Measurements from ENCODE around the gene MYO1A. TPM values are rescaled to one million over a fixed set of nuclear protein-coding genes. Genes with fewer than 3 reads are reported as not detected.
A peak's percentile ranks its signal among the peaks of the same experiment; 100 is the strongest.
"Not testable (repeated sequence)": the region's sequence is repeated elsewhere in the genome, so short reads cannot be mapped to it uniquely, and the experiment has no call there.

Gene MYO1A
- total and polyA plus RNA-seq, 12 donors = 0.01 to 0.08 TPM; not detected in 10

DNA sequence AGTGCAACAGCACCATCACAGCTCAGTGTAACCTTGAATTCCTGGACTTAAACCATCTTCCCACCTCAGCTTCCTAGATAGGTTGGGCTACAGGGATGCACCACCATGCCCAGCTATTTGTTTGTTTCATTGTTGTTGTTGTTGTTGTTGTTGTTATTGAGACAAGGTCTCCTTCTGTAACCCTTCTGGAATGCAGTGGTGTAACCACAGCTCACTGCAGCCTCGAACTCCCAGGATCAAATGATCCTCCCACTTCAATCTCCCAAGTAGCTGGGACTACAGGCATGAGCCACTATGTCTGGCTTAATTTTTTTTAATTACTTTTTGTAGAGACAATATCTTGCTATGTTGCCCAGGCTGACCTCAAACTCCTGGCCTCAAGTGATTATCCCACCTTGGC lies 29.9 kb upstream of the MYO1A start:
- peaks cover 0 to 22% (median 17%) of the 10 kb centered on the region in 9 donors for H3K4me1 ChIP-seq
- intact Hi-C loops (cut with DNase I) = no loop called here

GRCh38 chr12:57078519-57079404 lies 28.8 kb upstream of the MYO1A start, which contains the start of gene NEMP1:
TSS of gene NEMP1 (minus strand) at chr12:57078791. CDS start at chr12:57078745, 46 bp downstream.
- intact Hi-C loops (cut with DNase I) = no loop called here
- Histone ChIP-seq H3K9me3 (no peaks in the 10 kb centered on the region), H3K4me1 (peaks cover 0 to 22% (median 17%) of the 10 kb centered on the region in 9 donors), H3K36me3 (peaks cover 0 to 8% (median 0%) of the 10 kb centered on the region in 9 donors), H3K4me3 (peak within 1 kb of the TSS; percentile 43 to 87 (median 73)), H3K27ac (peak within 1 kb of the TSS; percentile 5 to 90 (median 84)), H3K27me3 (no peaks in the 10 kb centered on the region)
- WGBS, 2 donors = 0% methylated on average over 35 to 39 of the region's 39 CpGs
- ATAC-seq (peak; percentile 100), DNase-seq (peak; percentile 89 to 98)
- TF ChIP-seq CTCF (IDR thresholded peaks at IDR 0.05) = no peak

More for the DNA sequence above, 29.9 kb upstream of the MYO1A start:
- ATAC-seq = no peak
- no peak for DNase-seq
- no peak for TF ChIP-seq CTCF (IDR thresholded peaks at IDR 0.05)
- WGBS, 2 donors = 85 to 92% methylated on average over 1 of the region's 1 CpG
- peaks cover 0 to 8% (median 0%) of the 10 kb centered on the region in 9 donors for H3K36me3 ChIP-seq
- H3K4me3 ChIP-seq = no peak overlapping the region
- H3K9me3 ChIP-seq = no peaks in the 10 kb centered on the region
- H3K27ac ChIP-seq = peak overlapping the region in 4 of 10 donors; percentile 85 to 90 (median 87)
- H3K27me3 ChIP-seq = no peaks in the 10 kb centered on the region

- not testable (repeated sequence) for H3K27ac ChIP-seq, H3K9me3 ChIP-seq, H3K27me3 ChIP-seq, DNase-seq, H3K4me3 ChIP-seq, ATAC-seq
- Histone ChIP-seq H3K36me3 (peaks cover 0 to 40% (median 7%) of the 10 kb centered on the region in 9 donors), H3K4me1 (peaks cover 0 to 23% (median 13%) of the 10 kb centered on the region in 9 donors)
- WGBS, 2 donors = 97 to 99% methylated on average over 6 of the region's 6 CpGs
- intact Hi-C loops (cut with DNase I) = loop anchor here in 1 of 10 donors (5.0 kb wide), 1 partner anchor 108 kb away; no protein-coding TSS in a partner anchor
Measured at GRCh38 chr12:57073566-57074450, 23.9 kb upstream of the MYO1A start.

- H3K36me3 ChIP-seq = peaks cover 0 to 52% (median 7%) of the 10 kb centered on the region in 9 donors
- no peak overlapping the region for H3K4me3 ChIP-seq
- ATAC-seq (no peak), DNase-seq (no peak)
- no peak for TF ChIP-seq CTCF (IDR thresholded peaks at IDR 0.05)
- intact Hi-C loops (cut with DNase I) = loop anchor here in 1 of 10 donors (5.0 kb wide), 1 partner anchor 110 kb away; no protein-coding TSS in a partner anchor
- WGBS, 2 donors = 78 to 81% methylated on average over 2 of the region's 2 CpGs
- no peaks in the 10 kb centered on the region for H3K27me3 ChIP-seq
- no peak overlapping the region for H3K27ac ChIP-seq
- no peaks in the 10 kb centered on the region for H3K9me3 ChIP-seq
- peaks cover 0 to 16% (median 9%) of the 10 kb centered on the region in 9 donors for H3K4me1 ChIP-seq
Measured at GRCh38 chr12:57072661-57073060, 22.7 kb upstream of the MYO1A start.
